Limb (tissue), 2 donors: ENCODE data around the gene TMSB15B.
A peak's percentile ranks its signal among the peaks of the same experiment; 100 is the strongest.
"Not testable (repeated sequence)": the region's sequence is repeated elsewhere in the genome, so short reads cannot be mapped to it uniquely, and the experiment has no call there.

Experiments used
- DNase-seq, 2 donors: peaks; one replicate each; pipeline ENCODE4 v3.0.0-alpha.2; 2016; ENCODE audit errors: extremely low spot score in 2 of 2

TMSB15B gene

DNA sequence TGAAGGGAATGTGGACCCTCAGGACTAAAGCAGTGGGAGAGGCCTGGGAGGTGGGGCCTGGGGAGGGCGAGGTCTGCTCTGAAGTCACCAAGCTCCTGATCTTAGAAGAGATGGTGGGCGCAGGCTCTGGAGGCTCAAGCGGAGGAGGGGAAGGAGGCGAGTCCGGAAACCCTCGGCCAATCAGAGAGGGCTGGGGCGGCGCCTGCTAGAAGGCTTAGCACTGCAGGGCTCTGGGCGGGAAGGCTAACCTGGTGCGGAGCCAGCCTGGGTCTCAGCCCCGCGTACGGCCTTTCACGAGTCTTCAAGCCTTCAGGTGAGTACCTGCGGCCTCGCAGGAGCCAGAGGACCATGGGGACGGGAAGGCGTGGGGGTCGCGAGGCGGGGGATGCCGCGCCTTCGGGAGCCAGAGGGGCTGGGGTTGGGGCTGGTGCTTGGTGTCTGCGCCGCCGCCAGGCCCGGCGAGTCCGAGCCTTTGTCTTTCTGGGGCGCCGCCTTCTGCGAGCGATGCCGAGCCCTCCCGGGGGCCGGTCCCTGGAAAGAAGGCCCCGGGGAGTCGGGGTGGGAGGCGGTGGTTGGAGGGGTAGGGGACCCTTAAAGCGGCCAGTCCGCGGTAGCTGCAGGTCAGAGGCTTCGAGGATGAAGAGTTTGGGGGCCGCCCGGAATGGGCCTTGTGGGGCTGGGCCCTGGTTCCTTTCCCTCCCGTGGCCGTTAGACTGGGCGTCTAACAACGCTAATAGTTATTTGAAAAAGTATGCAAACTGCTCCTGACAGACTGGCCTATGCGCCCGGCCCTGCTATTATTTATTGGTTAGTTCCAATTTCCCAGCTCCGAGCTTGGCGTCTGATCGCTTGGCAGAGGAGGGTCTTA, at the start of gene TMSB15B:
Gene TMSB15B (plus strand): TSS at position 217 of the 868 bp plus-strand sequence.
- not testable (repeated sequence) for DNase-seq

DNA sequence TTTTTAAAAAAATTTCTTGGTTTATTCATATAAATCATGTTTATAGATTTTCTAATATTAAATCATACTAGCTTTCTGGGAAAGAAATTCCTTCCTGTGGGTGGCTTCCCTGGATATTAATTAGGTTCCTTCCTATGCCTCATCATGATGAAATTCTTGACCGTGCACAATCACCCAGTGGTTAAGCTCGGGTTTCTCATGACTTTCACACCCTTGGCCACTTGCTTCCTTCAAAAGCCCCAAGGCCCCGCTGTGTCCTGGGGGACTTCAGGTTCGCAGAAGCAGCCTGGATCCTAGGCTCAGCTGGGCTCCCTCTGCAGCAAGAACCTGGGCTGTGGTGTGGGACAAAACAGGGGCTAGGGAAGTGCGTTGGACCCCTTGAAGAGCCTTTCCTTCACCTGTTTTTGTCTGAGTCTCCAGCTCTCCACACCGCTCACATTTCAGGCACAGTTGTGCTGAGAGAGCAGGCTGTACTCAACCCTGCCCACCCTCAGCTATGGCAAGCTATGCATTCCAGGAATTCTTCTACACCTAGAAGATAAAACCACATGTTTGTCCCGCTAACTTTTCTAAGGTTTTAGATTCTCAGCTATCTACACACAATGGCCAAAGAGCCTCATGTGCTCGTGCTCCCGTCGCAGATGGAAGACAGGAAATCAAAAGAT, 48.9 kb upstream of the TMSB15B start:
- DNase-seq, result no peak

DNA sequence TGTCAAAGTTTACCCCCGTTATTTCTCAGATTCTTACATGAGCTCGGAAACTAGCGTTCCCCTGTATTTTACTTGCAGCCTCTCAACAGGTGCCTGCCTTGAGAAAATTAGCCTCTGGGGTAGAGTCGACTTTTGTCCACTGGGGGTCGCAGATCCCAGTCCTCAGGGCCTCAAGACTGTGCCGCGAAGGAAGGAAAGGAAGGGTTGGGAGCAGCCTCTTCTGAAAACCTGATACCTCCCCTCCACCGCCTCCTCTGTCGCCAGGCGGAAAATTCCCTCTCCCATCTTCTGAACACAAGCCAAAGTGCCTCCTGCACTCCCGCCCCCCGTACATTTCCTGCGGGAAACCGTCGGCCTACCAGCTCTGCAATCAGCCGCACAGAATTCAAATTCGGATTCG, 44.4 kb upstream of the TMSB15B start:
- DNase-seq, result peak in 1 of 2 donors; percentile 27

DNA sequence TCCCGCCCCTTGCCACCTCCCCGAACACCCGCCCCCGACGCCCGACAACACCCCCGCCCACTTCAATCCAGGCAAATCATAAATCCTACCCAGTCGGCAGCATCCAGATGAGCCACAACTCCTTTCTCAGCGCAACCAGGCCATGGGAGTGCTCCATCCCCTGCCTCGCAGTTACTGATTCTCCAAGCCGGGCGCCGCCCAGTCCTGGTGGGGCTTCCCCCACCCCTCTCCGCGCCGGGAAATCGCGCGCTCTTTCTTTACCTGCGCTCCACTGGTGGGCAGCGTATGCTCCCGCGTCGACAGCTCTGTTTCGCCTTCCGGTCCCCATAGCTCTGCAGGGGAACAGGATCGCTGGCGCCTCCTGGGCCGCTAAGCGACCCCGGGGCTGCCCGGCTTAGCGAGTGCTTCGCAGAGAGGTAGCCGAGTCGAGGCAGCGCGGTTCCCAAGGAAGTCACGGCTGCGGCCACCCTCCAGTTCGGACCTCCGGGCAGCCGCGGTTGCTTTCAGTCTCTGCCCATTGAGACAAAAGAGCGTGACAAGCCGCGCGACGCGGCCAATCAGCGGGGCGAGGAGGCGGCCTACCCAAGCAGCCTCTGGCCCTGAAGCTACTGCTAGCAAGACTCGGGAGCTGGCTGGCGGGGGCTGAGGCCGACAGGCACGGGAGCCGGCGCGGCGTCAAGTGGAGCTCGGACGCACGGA, 43.7 kb upstream of the TMSB15B start:
- DNase-seq, result peak; percentile 12 to 72

DNA sequence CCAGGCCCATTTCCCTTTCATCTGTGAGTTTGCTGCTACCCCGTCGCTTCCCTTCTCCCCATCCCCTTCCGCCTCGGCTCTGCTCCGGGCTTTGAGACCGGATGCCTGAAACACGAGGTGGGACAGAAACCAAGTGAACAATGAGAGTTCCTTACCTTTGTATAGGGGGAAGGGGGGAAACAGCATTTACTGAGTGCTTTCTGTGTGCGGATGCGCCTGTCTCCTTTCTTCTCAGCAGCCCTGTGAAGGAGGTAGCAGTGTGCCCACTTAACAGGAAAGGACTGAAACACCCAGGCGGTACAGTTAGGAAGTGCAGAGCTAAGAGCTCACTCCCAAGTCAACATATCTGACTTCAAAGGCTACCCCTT, 43.2 kb upstream of the TMSB15B start:
- peak in 1 of 2 donors; percentile 27 for DNase-seq

DNA sequence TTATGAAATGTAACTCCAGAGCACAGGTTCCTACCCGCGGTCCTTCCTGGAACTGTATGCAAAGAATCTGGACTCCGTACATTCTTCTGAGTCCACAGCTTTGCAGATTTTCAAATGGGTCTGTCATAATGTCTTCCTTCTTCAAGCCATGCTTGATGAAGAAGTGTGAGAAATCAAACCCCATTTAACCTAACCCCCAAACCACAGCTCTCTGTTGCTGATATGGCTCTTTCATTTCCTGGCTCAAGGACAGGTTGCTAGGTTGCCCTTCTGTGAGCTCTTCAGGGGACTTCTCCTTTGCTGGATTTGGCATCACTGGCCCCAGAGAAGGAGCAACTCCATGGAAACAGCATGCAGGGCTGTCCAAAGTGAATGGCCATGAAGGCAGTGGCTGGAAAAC, 41.9 kb upstream of the TMSB15B start:
- DNase-seq, result not testable (repeated sequence)

DNA sequence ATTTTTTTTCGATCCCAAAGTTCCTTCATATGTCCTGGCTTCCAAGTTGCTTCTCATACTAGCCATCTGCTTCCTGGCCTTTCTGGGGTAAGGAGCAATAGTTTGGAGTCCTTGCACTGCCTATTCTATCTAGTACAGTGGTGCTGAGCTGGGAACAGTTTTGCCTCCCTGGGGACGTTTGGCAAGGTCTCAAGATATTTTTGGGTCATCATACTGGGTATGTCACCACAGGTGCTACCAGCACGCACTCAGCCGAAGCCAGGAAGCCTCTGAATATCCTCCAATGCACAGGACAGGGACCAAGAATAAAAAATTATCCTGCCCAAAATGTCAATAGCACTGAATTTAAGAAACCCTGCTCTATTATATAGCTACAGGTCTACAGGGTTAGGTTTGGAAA, 35.4 kb upstream of the TMSB15B start:
- DNase-seq, result no peak

DNA sequence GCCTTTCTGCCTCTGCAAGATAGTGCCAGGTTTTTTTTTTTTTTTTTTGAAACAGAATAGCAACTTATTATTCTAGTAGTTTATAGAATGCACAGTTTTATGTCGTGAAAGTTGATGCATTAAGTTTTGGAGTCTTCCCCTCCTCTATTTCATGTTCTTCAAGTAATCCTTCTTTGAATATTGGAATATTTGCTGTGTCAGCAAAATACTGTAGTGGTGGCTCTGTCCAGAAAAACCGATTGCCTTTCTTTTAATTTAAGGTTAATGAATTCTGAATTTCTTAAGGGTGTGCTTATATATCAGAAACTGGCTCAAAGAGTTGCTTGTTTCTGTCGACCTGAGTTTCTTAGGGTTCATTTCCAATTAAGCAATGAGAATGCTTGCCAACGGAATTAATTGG, 34.8 kb upstream of the TMSB15B start:
- no peak for DNase-seq

DNA sequence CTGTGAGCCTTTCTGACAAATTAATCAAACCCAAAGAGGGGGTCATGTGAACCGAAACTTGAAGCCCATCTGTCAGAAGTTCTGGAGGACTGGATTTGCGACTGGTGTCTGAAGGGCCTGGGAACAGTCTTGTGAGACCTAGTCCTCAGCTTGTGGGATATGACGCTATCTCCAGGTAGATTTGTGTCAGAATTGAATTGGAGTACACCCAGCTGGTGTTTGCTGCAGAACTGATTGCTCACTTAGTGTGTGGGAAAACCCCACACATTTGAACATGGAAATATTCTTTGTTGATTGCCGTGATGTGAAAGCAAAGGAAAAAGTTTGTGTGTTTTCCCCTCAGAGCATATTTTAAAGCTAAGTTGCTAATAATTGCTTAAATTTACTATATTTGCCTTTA, 30.3 kb upstream of the TMSB15B start:
- no peak for DNase-seq

DNA sequence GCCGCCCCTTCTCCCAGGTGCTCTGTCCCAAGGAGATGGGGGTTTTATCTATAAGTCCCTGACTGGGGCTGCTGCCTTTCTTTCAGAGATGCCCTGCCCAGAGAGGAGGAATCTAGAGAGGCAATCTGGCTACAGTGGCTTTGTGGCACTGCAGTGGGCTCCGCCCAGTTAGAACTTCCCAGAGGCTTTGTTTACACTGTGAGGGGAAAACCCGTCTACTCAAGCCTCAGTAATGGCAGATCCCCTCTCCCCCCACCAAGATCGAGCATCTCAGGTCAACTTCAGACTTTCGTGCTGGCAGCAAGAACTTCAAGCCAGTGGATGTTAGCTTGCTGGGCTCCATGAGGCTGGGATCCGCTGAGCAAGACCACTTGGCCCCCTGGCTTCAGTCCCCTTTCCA, 22.2 kb upstream of the TMSB15B start:
- DNase-seq, result not testable (repeated sequence)

DNA sequence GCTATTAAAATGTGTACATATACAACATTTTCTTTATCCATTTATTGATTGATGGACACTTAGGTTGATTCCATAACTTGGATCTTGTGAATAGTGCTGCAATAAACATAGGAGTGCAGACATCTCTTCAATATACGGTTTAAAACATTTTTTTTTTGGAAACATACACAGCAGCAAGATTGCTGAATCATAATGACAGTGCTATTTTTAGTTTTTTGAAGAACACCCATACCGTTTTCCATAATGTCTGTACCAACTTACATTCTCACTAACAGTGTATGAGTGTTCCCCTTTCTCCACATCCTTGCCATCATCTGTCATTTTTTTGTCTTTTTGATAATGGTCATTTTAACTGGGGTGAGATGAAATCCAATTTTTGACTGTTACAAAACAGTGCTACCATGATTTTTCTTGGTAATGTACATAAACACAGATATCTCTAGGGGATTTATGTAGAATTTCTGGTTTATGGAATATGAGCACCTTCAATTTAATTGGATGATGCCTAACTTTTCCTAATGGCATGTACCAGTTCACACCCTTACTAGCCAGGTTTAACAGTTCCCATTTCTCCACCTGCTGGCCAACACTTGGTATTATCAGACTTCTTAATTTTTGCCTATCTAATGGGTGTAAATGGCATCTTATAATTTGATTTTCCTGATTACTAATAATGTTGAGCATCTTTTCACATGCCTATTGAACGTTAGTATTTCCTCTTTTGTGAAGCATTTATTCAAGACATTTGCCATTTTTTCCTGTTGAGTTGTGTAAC, 21.0 kb upstream of the TMSB15B start:
- DNase-seq, result no peak

DNA sequence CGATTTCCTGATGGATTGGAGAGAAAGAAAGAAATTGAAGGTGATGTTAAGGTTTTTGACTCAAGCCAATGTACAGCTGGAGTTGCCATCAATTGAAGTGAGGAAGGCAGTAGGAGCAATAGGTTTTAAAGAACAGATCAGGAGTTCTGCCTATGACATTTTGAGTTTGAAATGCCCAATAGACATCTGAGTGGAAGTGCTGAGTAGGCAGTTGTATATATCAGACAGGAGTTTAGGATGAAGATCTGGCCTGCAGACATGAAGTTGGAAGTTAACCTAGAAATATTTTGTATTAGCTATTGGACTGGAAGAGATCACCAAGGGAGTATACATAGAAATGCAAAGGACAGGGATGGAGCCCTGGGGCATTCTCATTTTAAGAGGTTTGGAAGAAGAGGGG, 12.9 kb upstream of the TMSB15B start:
- no peak for DNase-seq

DNA sequence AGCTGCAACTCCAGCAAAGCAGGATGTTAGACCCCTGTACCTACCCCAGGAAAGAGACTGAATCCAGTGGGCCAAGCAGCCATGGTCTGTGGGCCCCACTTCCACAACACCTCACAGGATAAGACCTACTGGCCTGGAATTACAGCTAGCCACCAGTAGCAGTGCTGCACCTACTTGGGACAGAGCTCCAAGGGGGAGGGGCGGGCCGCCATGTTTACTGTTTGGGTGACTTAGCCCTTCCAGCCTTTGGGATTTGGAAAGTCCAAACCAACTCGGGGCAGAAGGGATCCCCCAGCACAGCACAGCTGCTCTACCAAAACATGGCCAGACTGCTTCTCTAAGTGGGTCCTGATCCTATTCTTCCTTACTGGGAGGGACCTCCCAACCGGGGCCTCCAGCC, 9.1 kb upstream of the TMSB15B start:
- no peak for DNase-seq

DNA sequence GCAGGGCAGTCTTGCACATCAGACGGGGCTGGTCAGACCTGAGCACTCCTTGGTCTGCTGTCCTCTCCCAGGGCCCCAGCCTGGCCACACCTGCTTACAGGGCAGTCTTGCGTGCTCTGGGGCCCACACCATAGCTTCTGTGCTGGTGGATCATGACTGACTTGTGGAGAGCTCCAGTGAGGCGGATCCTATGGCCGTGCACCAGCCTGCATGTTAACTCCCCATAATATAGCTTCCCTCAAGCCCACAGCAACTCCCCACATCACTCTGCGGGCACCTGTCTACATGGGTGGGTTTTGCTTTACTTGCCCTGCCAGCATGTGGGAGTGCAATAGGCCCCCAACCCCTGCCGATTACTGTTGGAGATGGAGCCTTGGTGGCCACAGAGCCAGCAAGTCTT, 8.2 kb upstream of the TMSB15B start:
- DNase-seq, result no peak

DNA sequence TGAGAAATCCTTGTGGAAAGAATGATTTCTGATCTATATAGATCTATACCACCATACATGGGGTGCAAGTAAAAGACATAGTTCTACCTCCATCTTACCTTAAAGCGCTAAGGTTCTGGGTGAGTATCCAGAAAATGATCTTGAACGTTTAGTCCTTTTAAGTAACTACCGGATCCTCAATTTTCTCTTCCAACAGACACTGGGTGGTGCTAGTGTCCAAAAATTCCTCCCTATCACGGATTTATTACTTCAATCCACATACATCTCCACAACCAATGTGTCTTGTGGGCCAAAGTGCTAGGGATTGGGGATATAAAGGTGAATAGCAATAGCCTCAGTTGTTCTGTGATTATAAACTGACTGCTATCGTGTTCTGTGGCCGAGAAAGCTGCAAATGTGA, 1.8 kb upstream of the TMSB15B start:
- not testable (repeated sequence) for DNase-seq

DNA sequence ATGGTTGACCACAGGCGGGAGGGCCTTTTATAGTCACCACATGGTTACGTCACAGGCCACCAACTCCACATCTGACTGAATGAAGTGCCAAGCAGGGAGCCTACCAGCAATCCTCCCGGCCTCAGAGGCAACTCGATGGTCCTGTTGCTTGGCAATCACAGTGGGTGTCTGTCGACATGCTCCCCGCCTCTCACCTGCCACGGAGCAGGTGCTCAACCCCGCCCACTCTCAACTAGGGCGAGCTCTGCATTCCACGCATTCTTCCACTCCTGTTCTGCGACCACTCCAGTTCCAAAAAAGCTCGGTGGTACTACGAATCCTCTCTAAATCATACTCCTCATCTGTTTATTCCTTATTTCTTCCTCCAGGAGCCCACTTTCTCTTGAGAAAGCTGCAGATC, 21.1 kb downstream of the TMSB15B start:
- DNase-seq, result not testable (repeated sequence)

DNA sequence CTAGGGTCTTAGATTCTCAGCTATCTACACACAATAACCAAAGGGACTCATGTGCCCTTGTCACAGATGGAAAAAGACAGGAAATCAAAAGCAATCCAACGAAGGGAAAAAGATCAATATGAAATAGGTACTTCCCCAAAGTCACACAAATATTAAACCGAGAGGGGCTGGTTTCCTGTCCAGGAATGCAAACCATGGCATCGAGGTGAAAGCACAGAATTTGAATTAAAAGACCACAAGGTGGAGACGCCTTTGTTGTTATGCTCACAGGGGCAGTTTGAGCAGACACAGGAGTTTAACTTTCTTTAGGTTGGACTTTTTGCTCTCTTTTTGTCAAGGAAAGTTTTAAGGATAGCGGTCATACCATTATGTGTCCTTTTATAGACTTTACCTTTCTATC, 36.8 kb downstream of the TMSB15B start:
- DNase-seq, result no peak

DNA sequence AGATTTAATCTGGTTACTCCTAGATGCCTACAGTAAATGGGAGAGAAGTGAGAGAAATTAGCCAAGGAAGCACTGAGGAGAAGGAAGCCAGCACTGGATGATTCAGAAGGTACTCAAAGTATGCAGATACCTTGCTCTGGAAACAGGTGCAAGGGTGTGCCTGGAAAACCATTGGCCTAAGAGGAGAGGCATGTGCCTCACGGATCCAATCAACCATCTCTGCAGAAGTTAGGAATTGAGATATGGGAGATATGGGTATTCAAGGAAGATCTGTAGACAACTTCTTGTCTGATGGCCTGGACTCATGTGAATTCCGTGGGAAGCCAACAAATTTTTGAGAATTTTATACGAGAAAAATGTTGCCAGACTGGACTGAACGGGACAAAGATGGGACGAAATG, 46.4 kb downstream of the TMSB15B start:
- no peak for DNase-seq

DNA sequence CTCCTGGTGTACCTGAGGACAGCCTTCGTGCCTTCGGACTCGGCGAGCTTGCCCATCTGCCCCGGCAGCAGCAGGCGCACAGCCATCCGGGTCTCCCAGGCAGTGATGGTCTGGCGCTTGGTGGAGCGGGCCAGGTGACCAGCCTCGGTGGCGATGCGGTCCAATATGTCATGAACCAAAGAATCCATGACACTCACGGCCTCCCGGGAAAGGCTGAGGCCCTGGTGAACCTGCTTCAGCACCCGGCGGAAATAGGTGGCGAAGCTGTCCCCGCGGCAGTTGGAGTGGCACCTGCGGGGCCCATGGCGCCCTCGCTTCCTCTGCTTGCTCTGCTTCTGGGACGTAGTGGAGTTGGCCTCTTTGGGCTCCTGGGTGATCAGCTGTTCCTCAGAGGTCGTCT, 50.7 kb downstream of the TMSB15B start:
- DNase-seq, result no peak

DNA sequence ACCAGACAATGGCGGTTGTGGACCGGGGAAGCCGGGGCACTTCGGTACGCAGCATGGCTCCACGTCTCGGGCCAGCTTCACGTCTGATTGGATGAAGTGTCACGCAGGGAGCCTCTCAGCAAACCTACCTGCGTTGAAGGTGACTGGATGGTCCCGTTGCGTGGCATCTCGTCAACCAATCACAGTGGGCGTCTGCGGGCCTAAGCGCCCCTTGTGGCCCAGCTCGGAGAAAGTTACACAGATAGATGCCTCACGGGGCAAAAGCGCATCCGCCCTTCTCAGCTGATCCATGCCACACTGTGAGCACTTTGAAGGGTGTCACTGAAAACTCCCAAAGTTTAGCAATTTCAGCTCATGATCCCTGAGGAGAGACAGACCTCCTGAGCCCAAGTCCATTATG, 51.2 kb downstream of the TMSB15B start, which contains the start of gene H2BW1:
Gene H2BW1 (minus strand): TSS at position 103 of the 400 bp plus-strand sequence. CDS start 132 bp downstream, outside the sequence.
- DNase-seq, result no peak

DNA sequence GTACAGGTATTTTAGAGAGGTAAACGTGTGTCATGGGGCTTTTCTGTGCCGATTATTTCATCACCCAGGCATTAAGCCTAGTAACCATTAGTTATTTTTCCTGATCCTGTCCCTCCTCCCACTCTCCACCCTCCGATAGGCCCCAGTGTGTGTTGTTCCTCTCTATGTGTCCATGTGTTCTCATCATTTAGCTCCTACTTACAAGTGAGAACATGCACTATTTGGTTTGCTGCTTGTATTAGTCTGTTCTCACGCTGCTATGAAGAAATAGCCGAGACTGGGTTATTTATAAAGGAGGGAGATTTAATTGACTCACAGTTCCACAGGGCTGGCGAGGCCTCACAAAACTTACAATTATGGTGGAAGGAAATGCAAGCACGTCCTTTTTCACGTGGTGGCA, 53.1 kb downstream of the TMSB15B start:
- not testable (repeated sequence) for DNase-seq
